HTERT RPE-1 (cell line): ENCODE data around the gene PLS1.
"Not testable (repeated sequence)": the region's sequence is repeated elsewhere in the genome, so short reads cannot be mapped to it uniquely, and the experiment has no call there.

Experiments
- in situ Hi-C: fragments of 300-500 bp; cut with MboI; formaldehyde crosslinking; loops from 4 replicates; pipeline ENCODE4 v1.14.3; 2020; ENCODE audit warnings: low sequenced_read_pairs

Gene PLS1

DNA sequence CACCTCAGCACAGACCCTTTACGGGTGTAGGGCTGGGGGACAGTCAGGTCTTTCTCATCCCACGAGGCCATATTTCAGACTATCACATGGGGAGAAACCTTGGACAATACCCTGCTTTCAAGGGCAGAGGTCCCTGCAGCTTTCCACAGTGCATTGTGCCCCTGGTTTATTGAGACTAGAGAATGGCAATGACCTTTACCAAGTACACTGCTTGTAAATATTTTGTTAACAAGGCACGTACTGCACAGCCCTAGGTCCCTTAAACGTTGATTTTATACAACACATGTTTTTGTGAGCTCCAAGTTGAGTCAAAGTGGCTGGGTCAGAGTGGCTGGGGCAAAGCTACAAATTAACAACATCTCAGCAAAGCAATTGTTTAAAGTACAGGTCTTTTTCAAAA is 156.4 kb downstream of the PLS1 start:
- in situ Hi-C loops = not testable (repeated sequence)

GRCh38 chr3:142754494-142754893 is 158.3 kb downstream of the PLS1 start:
- in situ Hi-C loops = no loop called here
